Central memory CD4-positive, alpha-beta T cell (primary cell): ENCODE measurements around the gene CBX4.
"Not testable (repeated sequence)": the region's sequence is repeated elsewhere in the genome, so short reads cannot be mapped to it uniquely, and the experiment has no call there.

Experiments used
- DNase-seq: peaks from one replicate; pipeline ENCODE4 v3.0.0; 2022

Gene CBX4

GRCh38 chr17:79859676-79860615, 20.7 kb upstream of the CBX4 start:
- DNase-seq, result no peak

DNA sequence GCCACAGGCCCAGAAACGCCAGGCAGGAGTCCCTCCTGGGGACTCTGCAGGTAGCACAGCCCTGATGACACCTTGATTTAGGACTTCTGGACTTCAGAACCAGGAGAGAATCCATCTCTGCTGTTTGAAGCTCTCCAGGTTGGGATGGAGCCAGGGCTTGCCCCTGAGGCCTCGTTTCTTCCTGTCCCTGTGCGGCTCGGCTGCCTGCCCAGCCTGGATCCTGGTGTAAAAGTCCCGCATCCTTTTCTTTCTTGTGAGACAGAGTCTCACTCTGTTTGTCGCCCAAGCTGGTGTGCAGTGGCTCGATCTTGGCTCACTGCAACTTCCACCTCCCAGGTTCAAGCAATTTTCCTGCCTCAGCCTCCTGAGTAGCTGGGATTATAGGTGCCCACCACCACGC, 17.9 kb upstream of the CBX4 start:
- no peak for DNase-seq

GRCh38 chr17:79855331-79856124, 16.3 kb upstream of the CBX4 start:
- DNase-seq, result no peak

- no peak for DNase-seq
Observed at GRCh38 chr17:79854080-79855060, 15.1 kb upstream of the CBX4 start.

GRCh38 chr17:79853168-79853567, 13.9 kb upstream of the CBX4 start:
- DNase-seq, result not testable (repeated sequence)

GRCh38 chr17:79852748-79853147, 13.5 kb upstream of the CBX4 start:
- no peak for DNase-seq

DNA sequence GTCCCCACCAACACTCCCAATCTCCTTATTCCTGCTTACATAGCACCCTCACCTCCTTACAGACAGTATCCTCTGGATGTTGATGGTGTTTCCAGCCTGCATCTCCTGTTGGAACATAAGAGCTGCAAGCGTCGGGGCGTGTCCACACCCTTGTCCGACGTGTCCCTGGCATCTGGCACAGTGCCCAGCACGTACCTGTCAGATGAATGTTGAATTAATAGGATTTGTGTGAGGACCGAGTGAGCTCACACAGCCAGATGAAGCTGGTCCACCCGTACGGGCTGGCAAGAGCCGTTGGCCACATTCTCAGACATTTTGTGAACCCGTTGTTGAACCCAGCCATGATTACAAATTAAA, 12.2 kb upstream of the CBX4 start:
- no peak for DNase-seq

GRCh38 chr17:79850571-79851460, 11.6 kb upstream of the CBX4 start:
- no peak for DNase-seq

- DNase-seq, result no peak
Observed at GRCh38 chr17:79849953-79850352, 10.7 kb upstream of the CBX4 start.

GRCh38 chr17:79848370-79848766, 9.1 kb upstream of the CBX4 start:
- DNase-seq, result no peak

DNA sequence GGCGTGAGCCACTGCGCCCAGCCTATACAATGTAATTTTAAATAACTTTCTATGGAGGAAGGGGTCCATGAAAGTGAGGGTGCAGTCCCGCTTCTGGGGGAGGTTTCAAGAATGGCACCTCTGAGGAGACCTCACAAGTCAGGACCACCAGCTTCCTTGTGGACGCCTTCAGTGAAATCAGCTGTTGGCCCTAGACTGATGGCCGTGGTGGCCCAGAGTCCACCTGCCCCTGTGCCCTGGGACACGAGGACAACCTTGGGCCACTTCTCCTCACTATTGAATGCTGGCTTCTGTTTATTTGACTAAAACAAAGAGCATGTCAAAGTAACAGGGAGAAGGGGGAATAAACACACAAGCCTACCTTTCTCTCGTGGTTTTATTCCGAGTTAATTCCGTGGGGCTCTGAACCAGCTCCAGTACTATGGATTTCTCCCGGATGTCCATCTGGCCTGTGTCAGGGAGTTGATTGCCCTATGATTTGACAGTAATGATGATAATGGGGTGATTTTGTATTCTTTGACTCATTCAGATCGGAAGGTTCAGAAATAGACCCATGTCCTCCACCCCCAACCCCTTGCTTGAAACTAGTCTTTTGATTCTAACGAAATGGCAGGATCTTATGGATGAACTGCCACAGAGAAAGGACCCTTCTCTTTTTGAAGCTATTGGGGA, 8.6 kb upstream of the CBX4 start:
- DNase-seq, result no peak

GRCh38 chr17:79845601-79845949, 6.3 kb upstream of the CBX4 start:
- no peak for DNase-seq

GRCh38 chr17:79844869-79845600, 5.8 kb upstream of the CBX4 start:
- DNase-seq, result no peak

GRCh38 chr17:79843816-79844800, 4.9 kb upstream of the CBX4 start:
- no peak for DNase-seq

DNA sequence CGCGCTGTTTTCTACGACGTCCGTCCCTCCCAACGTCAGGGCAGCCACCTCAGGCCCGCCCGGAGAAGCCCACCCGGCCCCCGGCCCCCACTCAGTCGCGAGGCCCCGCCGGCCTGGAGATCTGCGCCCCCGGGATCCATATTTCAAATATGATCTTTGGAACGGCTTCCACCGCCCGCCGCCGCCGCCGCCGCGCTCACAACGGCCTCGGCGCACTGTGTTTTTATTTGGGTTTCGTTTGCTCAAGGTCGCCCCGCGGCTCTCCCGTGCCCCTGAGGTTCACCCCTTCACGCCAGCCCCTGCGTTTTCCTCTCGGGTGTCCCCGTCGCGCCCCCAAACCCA, 4.2 kb upstream of the CBX4 start:
- no peak for DNase-seq

- no peak for DNase-seq
Observed at GRCh38 chr17:79842656-79843473, 3.6 kb upstream of the CBX4 start.

DNA sequence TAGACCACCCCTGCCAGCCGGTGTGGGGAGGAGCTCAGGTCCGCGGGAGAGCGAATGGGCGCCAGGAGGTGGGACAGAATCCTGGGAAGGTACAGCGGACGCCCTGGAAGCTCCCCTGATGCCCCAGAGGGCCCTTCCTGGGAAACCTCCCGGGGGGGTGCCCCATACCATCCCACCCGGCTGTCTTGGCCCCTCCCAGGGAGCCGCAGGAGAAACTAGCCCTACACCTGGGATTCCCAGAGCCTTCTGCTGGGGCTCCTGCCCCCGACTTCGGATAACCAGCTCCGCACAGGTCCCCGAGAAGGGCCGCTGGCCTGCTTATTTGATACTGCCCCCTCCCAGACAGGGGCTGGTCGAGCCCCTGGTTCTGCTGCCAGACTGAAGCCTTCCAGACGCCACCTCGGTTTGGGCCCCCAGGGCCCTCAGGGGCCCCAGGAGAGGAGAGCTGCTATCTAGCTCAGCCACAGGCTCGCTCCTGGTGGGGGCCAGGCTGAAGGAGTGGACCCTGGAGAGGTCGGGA, 3.0 kb upstream of the CBX4 start:
- DNase-seq, result no peak
